Thoracic aorta (tissue), 2 donors: ENCODE data around the gene CCR7. TPM values are rescaled to one million over a fixed set of nuclear protein-coding genes. Genes with fewer than 3 reads are reported as not detected.

Source experiments
- ATAC-seq: fragments of 150-250 bp; one replicate; pipeline ENCODE4 v1.8.0; 2017; ENCODE audit warnings: low read depth; ENCODE audit not compliant: insufficient number of reproducible peaks, low FRiP score
- DNase-seq: peaks from one replicate; pipeline ENCODE4 v3.0.0-alpha.2; 2020; ENCODE audit warnings: low spot score
- H3K27ac ChIP-seq, 2 donors: fragments of 200-600 bp; sonication (generic); 1 replicate in 1 of 2; 2 replicates in 1 of 2; pipeline ENCODE4 v1.5.1; 2016; ENCODE audit warnings: mild to moderate bottlenecking in 2 of 2, moderate library complexity in 2 of 2
- H3K27me3 ChIP-seq: fragments of 200-600 bp; sonication (generic); replicated peaks from 2 replicates; pipeline ENCODE4 v1.6.0; 2016; ENCODE audit warnings: mild to moderate bottlenecking; ENCODE audit not compliant: insufficient read depth
- H3K36me3 ChIP-seq: fragments of 200-600 bp; sonication (generic); one replicate; pipeline ENCODE4 v1.5.1; 2016
- H3K4me1 ChIP-seq, 2 donors: fragments of 200-600 bp; sonication (generic); 1 replicate in 1 of 2; 2 replicates in 1 of 2; pipeline versions ENCODE4 v1.5.1 to v1.6.0; 2016; ENCODE audit warnings: low read depth in 2 of 2, mild to moderate bottlenecking in 1 of 2; ENCODE audit not compliant: control insufficient read depth in 1 of 2
- H3K4me3 ChIP-seq: fragments of 200-600 bp; sonication (generic); 2 replicates; pipeline ENCODE4 v1.5.1; 2016; ENCODE audit warnings: mild to moderate bottlenecking
- H3K9me3 ChIP-seq: fragments of 200-600 bp; sonication (generic); 2 replicates; pipeline ENCODE4 v1.5.1; 2016
- total RNA-seq, 2 donors: library from RNA; depleted of rRNA; stranded (reverse); fragments of >200 nt; gene quantifications; one replicate each; pipeline versions ENCODE4 v1.1.0 to v1.2.3, GENCODE V29; 2016
- TF ChIP-seq, protein P1 (sequence below): fragments of 200-600 bp; sonication (generic); IDR thresholded peaks from one replicate; pipeline ENCODE4 v1.5.1; 2019; ENCODE audit warnings: antibody characterized with exemption

CCR7 gene
- total RNA-seq, 2 donors from 2014 or later, result not detected

- no peak for ATAC-seq
- Histone ChIP-seq H3K9me3 (no peaks in the 10 kb centered on the region), H3K4me1 (peaks cover 4 to 5% of the 10 kb centered on the region in 2 donors), H3K4me3 (no peak overlapping the region), H3K27ac (no peak overlapping the region), H3K36me3 (no peaks in the 10 kb centered on the region), H3K27me3 (no peaks in the 10 kb centered on the region)
- TF ChIP-seq, protein P1, sequence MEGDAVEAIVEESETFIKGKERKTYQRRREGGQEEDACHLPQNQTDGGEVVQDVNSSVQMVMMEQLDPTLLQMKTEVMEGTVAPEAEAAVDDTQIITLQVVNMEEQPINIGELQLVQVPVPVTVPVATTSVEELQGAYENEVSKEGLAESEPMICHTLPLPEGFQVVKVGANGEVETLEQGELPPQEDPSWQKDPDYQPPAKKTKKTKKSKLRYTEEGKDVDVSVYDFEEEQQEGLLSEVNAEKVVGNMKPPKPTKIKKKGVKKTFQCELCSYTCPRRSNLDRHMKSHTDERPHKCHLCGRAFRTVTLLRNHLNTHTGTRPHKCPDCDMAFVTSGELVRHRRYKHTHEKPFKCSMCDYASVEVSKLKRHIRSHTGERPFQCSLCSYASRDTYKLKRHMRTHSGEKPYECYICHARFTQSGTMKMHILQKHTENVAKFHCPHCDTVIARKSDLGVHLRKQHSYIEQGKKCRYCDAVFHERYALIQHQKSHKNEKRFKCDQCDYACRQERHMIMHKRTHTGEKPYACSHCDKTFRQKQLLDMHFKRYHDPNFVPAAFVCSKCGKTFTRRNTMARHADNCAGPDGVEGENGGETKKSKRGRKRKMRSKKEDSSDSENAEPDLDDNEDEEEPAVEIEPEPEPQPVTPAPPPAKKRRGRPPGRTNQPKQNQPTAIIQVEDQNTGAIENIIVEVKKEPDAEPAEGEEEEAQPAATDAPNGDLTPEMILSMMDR, result no peak
- DNase-seq, result no peak
Observed at GRCh38 chr17:40557531-40558299, 7.6 kb downstream of the CCR7 start.

GRCh38 chr17:40556884-40557414, 8.3 kb downstream of the CCR7 start:
- no peak for ATAC-seq
- Histone ChIP-seq H3K9me3 (no peaks in the 10 kb centered on the region), H3K4me3 (no peak overlapping the region), H3K36me3 (no peaks in the 10 kb centered on the region), H3K27me3 (no peaks in the 10 kb centered on the region), H3K27ac (no peak overlapping the region), H3K4me1 (peaks cover 7 to 12% of the 10 kb centered on the region in 2 donors)
- DNase-seq, result no peak
- TF ChIP-seq, protein P1, result no peak

DNA sequence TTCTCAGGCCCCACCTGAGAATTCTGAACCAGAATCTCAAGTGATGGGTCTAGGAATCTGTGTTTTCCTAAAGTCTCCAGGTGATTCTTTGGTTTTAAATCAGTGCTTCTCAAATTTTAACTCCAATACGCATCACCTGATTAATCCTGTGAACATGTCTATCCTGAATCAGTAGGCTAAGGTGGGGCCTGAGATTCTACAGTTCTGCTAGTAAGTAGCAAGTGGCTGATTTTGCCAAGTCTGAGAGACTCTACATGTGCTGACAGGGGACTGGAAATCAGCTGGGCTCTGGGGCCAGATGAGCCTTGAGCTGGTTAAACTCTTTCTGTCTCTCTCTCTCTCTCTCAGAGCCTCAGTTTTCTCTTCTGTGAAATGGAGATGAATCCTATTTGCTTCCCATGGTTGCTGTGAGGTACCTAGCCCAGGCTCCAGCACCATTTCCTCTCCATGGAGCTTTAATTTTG, 9.0 kb downstream of the CCR7 start:
- Histone ChIP-seq H3K4me1 (peaks cover 9 to 19% of the 10 kb centered on the region in 2 donors), H3K4me3 (no peak overlapping the region), H3K27me3 (no peaks in the 10 kb centered on the region), H3K36me3 (no peaks in the 10 kb centered on the region), H3K27ac (no peak overlapping the region), H3K9me3 (no peaks in the 10 kb centered on the region)
- TF ChIP-seq, protein P1, result no peak
- ATAC-seq (no peak), DNase-seq (no peak)

DNA sequence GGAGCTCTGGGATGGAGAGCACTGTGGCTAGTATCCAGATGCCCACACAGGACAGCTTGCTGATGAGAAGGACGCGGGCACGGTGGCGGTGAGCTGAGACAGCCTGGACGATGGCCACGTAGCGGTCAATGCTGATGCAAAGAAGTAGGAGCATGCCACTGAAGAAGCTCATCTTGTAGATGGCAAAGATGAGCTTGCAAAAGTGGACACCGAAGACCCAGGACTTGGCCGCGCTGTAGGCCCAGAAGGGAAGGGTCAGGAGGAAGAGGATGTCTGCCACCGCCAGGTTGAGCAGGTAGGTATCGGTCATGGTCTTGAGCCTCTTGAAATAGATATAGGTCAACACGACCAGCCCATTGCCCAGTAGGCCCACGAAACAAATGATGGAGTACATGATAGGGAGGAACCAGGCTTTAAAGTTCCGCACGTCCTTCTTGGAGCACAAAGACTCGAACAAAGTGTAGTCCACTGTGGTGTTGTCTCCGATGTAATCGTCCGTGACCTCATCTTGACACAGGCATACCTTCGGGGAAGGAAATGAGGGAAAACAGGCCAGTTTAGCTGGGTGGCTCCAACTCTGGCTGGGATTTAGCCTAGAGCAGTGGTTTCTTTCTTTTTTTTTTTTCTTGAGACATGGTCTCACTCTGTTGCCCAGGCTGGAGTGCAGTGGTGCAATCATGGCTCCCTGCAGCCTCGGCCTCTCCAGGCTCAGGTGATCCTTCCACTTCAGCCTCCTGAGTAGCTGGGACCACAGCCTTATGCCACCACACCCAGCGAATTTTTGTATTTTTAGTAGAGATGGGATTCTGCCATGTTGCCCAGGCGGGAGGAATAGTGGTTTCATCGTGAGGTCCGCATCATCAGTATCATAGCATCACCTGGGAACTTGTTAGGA, 9.7 kb downstream of the CCR7 start:
- no peaks in the 10 kb centered on the region for H3K27me3 ChIP-seq
- no peak for ATAC-seq
- no peak for DNase-seq
- TF ChIP-seq, protein P1, result no peak
- H3K4me1 ChIP-seq, result peaks cover 9 to 21% of the 10 kb centered on the region in 2 donors
- H3K27ac ChIP-seq, result no peak overlapping the region
- H3K9me3 ChIP-seq, result no peaks in the 10 kb centered on the region
- no peaks in the 10 kb centered on the region for H3K36me3 ChIP-seq
- H3K4me3 ChIP-seq, result no peak overlapping the region
